ENCODE results near the gene CLEC18B.
"Not testable (repeated sequence)": the region's sequence is repeated elsewhere in the genome, so short reads cannot be mapped to it uniquely, and the experiment has no call there.

The CLEC18B gene

DNA sequence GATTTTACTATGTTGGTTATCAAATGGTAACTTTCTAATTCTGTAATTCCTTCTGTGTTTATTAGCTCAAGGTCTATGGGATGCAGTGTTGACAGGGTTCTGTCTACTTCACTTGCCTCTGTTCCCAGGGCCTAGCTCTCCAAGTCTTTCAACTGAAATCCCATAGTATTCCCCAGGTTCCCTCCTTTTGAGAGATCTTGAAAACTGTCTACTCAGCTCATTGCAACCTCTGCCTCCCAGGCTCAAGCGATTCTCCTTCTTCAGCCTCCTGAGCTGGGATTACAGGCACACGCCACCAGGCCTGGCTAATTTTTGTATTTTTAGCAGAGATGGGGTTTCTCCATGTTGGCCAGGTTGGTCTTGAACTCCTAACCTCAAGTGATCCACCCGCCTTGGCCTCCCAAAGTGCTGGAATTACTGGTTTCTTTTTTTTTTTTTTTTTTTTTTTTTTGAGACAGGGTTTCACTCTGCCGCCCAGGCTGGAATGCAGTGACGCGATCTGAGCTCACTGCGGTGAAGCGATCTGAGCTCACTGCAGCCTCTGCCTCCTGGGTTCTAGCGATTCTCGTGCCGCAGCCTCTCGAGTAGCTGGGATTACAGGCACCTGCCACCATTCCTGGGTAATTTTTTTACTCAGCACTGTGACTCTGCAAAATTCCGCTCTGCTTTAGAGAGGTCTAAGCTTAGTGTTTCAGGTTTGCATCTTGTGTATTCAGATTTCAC, 22.5 kb upstream of the CLEC18B start:
- DNase-seq: not testable (repeated sequence)

DNA sequence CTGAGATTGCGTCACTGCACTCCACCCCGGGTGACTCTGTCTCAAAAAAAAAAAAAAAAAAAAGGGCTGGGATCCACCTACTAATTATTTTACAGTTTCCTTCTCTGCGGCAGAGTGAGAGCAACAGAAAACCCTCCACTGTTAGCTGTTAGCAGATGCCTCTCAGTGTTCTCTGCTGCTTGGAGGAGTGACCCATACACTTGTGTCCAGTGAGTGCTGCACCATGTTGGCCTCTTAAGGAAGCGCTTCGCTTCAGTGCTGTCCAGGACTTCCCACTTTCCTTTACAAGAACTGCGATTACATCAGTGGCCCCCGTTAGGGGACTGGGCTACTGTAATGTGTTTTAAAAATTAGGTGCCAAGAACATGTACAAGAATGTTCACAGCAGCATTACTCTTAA, 18.4 kb upstream of the CLEC18B start:
- DNase-seq: no peak

DNA sequence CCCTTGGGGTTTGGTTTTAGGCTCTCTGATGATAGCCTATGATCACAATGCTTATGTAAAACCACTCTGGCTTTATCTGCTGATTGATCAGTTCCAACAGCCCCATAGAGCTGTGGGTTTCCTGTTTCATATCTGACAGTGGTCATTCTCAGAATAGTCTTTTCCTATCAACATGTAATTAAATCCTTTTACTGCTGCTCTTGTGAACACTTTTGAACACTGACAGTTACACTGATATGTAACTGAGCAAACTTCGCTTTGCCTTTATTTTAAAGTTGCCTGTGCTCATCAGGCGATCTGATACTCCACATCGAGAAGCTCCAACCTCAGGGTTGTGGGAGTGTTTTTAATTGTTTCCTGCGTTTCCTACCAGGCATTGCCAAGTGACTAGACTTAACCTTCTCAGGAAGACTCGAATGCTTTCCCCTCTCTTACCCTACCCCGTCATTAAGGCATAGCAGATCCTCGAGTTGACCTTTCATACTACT, 17.3 kb upstream of the CLEC18B start:
- no peak for DNase-seq

DNA sequence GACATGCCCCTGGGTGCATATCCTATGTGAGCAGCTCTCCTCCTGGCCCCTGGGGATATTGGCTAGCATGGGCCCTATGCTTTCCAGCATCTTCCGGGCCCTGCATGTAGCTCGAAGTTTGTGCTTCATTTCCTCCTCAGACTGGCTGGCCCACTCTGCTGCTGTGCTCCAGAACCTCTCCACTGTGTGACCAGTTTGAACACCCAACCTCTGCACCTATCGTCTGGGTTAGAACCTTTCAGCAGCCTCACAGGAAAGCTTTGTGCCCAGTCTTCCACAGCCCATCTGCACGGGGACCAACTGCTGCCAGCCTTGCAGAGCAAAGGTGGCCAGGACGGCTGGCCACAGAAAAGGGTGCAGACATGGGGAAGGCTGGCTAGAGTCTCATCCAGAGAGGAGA, 10.2 kb upstream of the CLEC18B start:
- DNase-seq: no peak

DNA sequence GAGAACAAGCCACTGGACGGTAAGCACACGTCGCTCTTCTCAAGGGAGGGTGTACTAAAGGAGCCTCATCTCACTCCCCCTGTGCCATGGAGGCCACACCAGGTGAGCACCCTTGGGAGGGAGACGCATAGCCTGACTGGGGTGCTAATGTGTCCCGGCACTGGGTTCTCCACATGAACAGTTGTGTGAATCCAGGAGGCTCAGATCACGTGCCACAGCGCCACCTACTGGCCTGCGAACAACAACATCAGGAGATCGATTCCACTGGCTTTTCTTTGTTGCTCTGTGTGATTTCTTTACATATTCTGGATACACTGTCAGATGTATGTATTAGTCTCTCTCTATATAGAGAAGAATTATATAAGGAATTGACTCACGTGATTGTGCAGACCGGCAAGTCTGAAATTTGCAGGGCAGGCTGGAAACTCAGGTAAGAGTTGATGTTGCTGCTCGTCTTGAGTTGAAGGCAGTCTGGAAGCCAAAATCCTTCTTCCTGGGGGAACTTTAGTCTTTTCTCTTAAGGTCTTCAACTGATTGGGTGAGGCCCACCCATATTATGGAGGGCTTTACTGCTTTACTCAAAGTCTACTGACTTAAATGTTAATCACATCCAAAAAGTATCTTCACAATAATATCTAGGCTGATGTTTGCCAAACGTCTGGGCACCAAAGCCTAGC, 8.9 kb upstream of the CLEC18B start:
- DNase-seq: peak; percentile 2

DNA sequence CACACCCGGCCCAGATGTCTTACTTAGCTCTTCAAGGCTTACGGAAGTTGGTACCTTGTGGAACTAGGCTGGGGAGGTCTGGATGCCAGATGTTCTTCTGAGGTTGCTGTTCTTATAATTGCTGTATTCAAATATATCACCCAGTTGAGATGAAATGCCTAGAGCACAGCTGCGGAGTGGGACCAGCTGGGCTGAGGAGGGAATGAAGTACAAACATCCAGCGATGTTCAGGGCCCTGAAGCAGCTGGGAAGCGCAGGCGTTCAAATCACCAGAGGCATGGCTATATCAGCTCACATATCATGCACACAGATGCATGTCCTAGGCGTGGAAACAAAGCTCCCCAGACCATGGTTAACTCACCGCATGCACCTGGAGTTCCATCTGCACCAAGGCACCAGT, 7.2 kb upstream of the CLEC18B start:
- DNase-seq: not testable (repeated sequence)

DNA sequence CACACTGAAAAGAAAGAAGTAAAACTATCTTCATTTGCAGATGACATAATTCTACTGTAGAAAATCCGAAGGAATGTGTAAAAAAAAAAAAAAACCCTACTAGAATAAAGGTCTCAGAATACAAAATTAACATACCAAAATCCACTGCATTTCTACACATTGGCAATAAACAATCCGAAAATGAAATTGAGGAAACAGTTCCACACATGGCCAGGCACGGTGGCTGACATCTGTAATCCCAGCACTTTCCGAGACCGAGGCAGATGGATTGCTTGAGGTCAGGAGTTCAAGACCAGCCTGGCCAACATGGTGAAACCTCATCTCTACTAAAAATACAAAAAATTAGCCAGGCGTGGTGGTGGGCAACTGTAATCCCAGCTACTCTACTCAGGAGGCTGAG, 4.5 kb upstream of the CLEC18B start:
- not testable (repeated sequence) for DNase-seq

DNA sequence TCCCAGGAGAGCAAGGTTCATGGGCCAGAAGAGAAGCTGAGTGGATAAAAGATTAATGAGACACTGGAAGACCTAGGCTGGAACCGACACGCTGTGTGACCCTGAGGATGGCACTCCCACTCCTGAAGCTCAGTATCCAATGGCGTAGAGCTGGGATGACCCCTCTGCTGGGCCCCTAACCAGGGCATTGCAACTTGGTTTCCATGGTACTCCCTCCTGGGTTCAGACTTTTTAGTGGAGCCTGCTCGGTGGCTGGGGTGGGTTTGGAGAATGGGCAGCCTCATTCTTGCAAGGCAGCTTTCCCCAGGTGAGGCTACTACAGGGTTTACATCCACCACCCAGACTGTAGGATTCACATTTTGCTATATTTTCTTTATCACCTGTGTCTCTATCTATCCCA, 2.4 kb upstream of the CLEC18B start:
- DNase-seq: not testable (repeated sequence)

DNA sequence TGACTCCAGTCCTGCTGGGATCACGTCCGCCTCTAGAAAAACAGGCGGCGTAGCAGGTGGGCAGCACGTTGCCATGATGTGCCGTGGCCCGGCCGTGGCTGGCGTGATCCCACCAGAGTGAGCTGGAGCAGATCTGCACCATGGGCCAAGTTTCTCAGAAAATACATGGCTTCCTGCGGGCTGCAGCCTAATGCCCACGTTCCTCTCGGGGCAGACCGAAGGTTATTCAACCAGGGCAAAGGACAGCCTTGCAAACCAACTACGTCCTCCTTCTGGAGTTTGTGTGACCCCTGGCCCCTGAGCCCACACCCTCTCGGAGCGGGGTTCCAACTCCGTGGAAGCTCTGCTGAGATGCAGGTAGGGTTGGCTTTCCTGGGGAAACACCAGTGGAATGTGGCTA, 808 bp upstream of the CLEC18B start:
- not testable (repeated sequence) for DNase-seq

DNA sequence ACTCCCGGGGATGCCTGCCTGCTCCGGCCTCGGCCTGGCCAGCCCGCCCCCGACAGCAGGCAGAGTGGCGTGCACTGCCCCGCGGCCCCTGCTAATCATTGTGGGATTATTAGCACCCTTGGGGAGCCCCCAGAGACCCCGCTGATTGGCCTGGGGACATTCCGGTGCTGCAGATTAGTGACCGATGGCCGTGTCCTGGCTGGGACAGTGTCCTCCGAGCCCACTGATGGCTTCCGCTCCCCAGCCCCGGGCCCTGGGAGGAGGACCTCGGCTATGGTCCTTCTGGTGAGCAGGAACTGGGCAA, 156 bp upstream of the CLEC18B start:
- not testable (repeated sequence) for DNase-seq

DNA sequence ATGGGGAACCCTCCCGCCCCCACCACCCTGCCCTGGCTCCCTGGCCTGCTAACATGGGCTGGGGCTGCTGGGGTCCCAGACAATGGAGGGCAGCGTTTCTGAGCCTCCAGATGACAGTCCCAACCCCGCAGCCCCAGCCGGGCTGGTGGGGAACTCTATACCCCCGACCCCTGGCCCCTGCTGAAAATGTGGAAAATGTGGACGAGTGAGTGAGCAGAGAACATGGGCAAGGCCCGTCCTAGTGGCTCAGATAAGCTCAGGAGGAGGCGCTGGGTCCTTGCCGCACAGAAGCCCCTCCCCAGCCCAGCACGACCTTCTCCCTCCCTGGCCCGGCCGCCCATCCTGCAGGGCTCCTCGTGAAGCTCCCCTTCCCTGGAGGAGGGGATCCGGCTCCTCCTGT, 1.5 kb downstream of the CLEC18B start:
- DNase-seq: not testable (repeated sequence)

DNA sequence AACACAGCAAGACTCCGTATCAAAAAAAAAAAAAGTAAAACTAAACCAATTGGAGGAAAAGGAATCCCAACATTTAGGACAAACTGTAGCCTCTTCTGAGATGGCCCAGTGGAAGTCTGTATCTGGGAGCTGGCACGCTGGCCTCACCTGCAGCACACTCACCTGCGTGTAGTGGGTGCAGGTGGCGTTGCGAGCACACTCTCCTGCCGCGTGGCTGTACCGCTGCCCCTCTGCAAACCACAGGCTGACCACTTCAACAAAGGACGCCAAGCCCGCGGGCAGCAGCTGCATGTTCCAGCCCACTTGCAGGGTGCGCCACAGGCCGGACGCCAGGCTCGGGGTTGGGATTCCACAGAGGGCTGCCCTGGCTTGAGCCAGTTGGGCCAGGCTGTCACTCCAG, 3.4 kb downstream of the CLEC18B start:
- not testable (repeated sequence) for DNase-seq

DNA sequence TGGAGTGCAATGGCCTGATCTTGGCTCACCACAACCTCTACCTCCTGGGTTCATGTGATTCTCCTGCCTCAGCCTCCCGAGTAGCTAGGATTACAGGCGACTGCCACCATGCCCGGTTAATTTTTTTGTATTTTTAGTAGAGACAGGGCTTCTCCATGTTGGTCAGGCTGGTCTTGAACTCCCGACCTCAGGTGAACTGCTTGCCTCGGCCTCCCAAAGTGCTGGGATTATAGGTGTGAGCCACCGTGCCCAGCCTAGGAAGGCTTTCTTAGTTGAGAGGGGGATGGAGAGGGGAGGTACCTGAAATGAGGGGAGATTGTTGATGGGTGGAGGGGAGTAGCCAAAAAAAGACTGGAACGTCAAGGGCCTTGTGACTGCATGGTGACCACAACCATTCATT, 7.4 kb downstream of the CLEC18B start:
- DNase-seq: not testable (repeated sequence)

DNA sequence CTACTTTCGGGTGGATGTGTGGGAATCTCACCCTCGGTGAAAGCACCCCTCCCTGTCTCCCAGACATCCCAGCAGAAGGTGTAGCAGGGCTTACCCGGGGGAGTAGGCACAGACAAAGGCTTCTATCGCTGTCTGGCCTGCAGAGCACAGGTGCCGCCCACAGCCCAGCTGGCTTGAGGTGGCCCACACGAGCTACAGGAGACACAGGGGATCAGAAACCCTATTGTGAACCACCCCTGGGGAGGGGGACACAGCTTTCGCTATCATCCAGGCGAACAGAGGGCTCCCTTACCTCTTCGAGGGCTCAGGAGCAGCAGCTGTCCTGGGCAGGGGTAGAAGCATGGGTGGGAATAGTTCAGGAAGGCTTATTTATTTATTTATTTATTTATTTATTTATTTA, 7.8 kb downstream of the CLEC18B start:
- not testable (repeated sequence) for DNase-seq

DNA sequence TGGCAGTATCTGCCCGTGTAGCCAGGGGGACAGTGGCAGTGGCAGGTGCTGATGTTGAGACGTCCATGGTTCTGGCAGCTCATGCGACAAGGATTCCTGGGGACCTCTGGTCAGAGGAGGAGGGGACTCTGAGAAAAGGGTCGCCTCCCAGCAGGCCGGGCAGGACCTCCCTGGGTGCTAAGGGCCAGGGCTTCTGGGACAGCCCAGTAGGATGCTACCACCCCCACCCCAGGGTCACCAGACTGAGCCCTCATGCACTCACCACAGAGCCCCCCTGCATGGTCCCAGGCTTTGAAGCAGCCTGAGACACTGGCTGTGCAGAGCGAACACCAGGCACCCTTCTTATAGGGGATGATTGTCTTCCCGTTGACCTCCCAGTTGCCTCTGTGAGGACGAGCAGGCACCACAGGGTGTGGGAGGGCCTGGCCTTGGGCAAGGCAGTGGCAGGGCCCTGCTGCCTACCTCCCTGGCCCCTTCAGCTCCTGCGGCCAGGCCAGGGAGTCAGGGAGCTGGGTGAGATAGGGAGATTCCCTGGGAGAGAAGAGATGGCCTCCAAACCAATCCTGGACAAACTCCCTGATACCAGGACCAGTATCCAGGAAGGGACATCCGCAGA, 8.4 kb downstream of the CLEC18B start:
- DNase-seq: not testable (repeated sequence)

DNA sequence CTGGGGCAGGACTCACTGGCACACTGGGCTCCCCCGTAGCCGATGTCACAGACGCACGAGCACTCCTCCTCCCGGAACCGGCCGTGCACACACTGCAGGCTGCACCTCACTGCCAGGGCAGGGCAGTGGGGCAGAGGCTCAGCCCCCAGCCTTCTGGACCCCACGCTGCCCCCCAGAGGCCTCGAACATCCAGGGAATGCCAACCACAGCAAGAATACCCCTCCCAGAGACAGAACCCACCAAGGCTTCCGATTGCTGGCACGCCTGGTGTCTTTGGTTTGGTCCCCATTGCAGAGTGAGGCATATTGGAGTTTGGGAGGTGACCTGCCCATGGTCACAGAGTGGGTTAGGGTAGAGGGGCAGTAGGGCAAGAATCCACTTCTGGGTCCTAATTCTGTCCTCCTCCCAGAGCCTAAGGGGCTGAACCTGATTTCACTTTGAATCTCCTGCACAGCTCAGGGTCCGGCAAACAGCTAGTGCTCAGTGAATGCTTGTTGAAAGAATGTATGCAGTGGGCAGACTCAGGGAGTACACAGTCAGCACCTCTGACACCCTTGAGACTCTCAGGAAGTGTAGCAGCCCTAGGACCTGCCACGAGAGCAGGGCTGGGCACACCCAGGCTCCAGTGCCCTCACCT, 9.0 kb downstream of the CLEC18B start:
- not testable (repeated sequence) for DNase-seq

DNA sequence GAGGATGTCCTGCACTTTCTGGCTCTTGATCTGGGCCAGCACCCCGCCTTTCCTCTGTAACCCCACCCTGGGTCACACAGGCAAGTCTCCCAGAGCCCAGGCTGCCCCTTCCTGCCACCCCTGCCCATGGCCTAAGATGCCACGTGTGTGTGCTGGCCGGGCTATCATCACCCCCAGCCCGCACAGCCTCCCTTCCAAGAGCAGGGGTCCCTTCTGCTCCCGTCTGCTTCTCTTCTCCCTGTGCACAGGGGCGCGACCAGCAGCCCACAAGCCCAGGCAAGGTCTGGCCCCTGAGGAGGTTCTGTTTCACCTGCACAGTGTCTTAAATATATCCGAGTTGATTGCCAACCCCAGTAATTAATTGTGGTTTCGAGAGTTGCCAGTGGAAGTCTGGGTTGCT, 10.3 kb downstream of the CLEC18B start:
- DNase-seq: not testable (repeated sequence)

DNA sequence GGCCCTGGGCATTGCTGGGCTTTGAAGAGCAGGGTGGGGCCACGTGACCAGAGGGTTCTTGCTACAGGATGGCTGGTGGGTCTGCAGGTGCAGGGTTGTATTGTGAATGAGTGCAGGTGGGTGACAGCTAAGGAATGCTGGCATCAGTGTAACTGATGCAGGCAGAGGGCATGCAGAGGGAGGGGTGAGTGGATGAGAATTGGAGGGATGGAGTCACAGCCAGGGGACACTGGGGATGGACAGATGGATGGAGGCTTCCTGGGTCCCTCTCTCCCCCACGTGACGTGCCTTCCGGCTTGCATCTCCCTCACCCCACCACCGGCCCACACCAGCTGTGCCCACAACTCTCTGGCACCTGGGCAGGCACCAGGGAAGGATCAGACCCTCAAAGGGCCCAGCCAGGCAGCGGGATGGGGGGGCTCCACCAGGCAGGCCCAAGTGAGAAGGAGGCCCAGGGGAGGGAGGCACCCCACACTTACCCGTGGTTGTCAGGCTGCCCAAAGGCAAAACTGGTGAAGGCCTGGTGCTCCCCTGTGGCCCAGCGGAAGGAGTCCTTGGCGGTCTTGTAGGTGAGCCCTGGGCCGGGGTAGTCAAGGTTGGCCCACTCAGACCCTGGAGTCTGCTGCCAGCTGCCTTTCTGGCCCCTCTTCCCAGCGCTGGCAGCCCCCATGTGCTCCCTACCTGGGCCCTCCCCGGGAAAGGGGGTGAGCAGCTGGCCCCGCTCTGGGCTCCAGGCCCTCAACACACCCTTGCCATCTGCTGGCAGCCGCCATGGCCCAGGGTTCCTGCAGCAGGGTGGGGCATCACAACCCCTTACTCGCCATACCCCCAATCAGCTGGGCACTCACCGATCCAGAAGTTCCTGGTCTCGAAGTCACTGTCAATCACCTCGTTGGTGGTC, 11.0 kb downstream of the CLEC18B start:
- peak; percentile 18 for DNase-seq

DNA sequence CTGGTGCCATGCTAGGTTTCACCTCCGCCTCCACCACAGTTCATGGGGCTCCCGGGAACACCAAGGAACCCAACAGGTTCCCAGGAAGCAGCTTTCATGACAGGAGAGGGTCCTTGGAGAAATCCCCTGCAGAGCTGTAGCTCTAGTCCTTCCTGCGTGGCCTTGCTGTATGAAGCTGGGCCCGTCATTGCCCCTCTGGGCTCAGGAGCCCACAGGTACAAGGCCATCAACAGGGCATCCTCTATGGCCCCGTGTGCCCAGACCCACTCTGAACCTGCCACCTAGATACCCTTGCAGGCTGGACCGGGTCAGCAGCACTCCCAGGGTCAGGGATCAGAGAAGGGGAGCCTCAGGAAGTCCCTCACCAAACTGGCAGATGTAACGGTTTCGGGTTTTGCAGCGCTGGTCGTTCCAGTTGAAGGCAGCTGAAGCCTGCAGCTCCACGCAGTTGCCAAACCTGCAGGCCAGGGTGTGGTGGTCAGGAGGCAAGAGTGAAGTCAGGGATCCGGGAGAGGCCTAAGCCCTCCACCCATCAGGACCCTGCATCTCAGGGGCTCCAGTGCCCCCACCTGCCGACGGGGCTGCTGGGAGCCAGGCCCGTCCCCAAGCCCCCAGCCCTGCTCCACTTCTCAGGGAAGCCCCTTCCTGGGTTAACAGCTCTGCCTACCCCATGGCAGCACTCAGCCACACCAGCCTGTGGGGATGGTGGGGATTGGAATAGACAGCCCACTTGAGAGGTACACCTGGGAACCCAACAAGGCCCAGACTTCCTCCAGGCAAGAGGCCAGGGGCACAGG, 11.9 kb downstream of the CLEC18B start:
- not testable (repeated sequence) for DNase-seq

DNA sequence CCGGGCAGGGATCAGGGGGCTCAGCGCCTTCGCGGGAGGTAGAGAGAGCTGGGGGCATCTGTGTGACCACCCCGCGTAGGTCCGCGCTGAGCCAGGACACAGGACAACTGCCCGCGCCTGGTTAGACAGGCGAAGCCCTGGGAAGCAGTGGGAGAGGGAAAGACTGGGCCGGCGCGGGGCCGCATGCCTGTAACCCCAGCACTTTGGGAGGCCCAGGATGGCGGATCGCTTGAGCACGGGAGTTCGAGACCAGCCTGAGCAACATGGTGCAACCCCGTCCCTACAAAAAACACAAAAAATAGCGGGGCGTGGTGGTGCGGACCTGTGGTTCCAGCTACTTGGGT, 13.9 kb downstream of the CLEC18B start:
- DNase-seq: not testable (repeated sequence)

DNA sequence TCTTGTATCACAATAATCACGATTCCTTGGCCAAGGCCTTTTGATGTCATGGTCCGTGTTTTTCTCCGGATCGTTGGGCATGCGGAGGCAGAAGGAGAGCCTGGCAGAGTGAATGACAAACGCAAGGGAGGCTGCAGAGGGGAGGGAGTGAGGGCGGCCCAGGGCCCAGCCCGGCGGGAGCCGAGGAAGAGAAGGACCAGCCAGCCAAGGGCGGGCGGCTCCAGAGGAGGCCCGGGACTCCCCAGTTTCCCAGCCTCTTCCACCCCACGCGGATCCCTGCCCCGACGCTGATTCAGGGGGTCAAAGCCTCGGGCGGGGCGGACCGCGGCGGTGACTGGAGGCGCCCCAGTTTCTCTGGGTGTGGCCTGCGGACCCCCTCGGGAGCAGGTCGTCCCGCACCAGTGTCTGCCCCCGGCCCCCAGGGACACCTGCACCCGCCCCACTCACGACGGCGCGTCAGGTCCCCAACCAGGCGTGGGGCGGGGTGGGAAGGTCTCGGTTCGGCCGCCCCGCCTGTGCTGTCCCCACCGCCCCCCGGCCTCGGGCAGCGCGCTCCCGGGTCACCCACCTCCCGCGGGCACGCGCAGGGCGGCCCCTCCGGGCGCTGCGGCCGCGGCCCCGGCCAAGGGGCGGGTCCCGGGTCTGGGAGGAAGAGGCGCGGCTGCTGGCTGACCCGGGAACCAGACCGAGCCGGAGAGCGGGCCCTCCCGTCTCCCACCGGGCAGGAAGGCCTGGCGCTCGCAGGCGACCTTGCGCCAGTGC, 14.5 kb downstream of the CLEC18B start:
- DNase-seq: not testable (repeated sequence)
